GM12878 (cell line): Measurements from ENCODE around the gene SLC25A44. TPM values are rescaled to one million over a fixed set of nuclear protein-coding genes. Genes with fewer than 3 reads are reported as not detected.
A peak's percentile ranks its signal among the peaks of the same experiment; 100 is the strongest.

Experiments
- ATAC-seq: fragments of 200-7000 bp; cut with Tn5 transposase; 3 replicates; pipeline ENCODE4 v1.9.1; 2020; ENCODE audit warnings: mild to moderate bottlenecking, moderate library complexity
- BruUV-seq: library from RNA; stranded (reverse); fragments of 400-500 nt; replicated peaks from 2 replicates; lab custom pipeline; 2021; lab: Mats Ljungman, UMichigan
- CTCF ChIA-PET: fragments of 300-600 bp; sonication (Branson Sonifier 250); formaldehyde crosslinking; extraction: SDS; loops from one replicate; lab custom pipeline; 2021; ENCODE audit warnings: inconsistent platforms; lab: Yijun Ruan, JAX
- POLR2A ChIA-PET: fragments of 350-600 bp; formaldehyde crosslinking; extraction: SDS; loops from one replicate; lab custom pipeline; 2021; ENCODE audit warnings: inconsistent platforms; lab: Charles Lee
- RAD21 ChIA-PET: fragments of 300-600 bp; sonication (Branson Sonifier 250); formaldehyde crosslinking; loops from one replicate; lab custom pipeline; 2023; ENCODE audit warnings: antibody characterized with exemption; ENCODE audit not compliant: unreplicated experiment; lab: Charles Lee
- SMC1A ChIA-PET: fragments of 300-600 bp; sonication (Branson Sonifier 250); formaldehyde crosslinking; loops from one replicate; lab custom pipeline; 2023; ENCODE audit not compliant: unreplicated experiment, uncharacterized antibody; lab: Charles Lee
- DNase-seq: peaks from one replicate; pipeline ENCODE4 v3.0.0-alpha.2; 2011; ENCODE audit warnings: low read depth, low spot score
- FAIRE-seq: peaks from 3 replicates; lab custom pipeline; 2011; peaks lifted over from hg19 to GRCh38; lab: Jason Lieb, UNC
- H2AFZ ChIP-seq: 2 replicates; pipeline ENCODE4 v1.6.0; 2011; ENCODE audit warnings: low read depth, low read length, control low read depth; ENCODE audit not compliant: control insufficient read depth
- H3K27ac ChIP-seq: 2 replicates; pipeline ENCODE4 v1.5.1; 2011; ENCODE audit warnings: control low read depth; ENCODE audit not compliant: control insufficient read depth, insufficient read depth
- H3K27me3 ChIP-seq, 2 experiments: replicated peaks in 1 of 2; 2 replicates each; pipeline versions ENCODE4 v1.6.0 to v1.6.1; 2011; ENCODE audit warnings: low read length in 1 of 2; ENCODE audit not compliant: control insufficient read depth in 2 of 2, insufficient read depth in 2 of 2
- H3K36me3 ChIP-seq, 2 experiments: 2 replicates each; pipeline ENCODE4 v1.5.1; 2011; ENCODE audit warnings: low read length in 1 of 2; ENCODE audit not compliant: control insufficient read depth in 2 of 2, insufficient read depth in 2 of 2
- H3K4me1 ChIP-seq: 2 replicates; pipeline ENCODE4 v1.6.1; 2011; ENCODE audit warnings: mild to moderate bottlenecking, low read length, moderate library complexity, mixed read lengths; ENCODE audit not compliant: control insufficient read depth, insufficient read depth
- H3K4me2 ChIP-seq: 2 replicates; pipeline ENCODE4 v1.6.0; 2011; ENCODE audit warnings: control low read depth; ENCODE audit not compliant: control insufficient read depth, insufficient read depth
- H3K4me3 ChIP-seq: fragments of 200-600 bp; sonication (generic); 2 replicates; pipeline ENCODE4 v1.5.1; 2016
- H3K79me2 ChIP-seq: 2 replicates; pipeline ENCODE4 v1.6.0; 2011; ENCODE audit warnings: low read length; ENCODE audit not compliant: control insufficient read depth, insufficient read depth
- H3K9ac ChIP-seq: 2 replicates; pipeline ENCODE4 v1.8.0; 2011; ENCODE audit warnings: low read length, control low read depth, mixed read lengths; ENCODE audit not compliant: control insufficient read depth, insufficient read depth
- H3K9me3 ChIP-seq: replicated peaks from 3 replicates; pipeline ENCODE4 v1.5.1; 2011; ENCODE audit warnings: mild to moderate bottlenecking, low read length; ENCODE audit not compliant: control insufficient read depth, insufficient read depth
- H4K20me1 ChIP-seq: 2 replicates; pipeline ENCODE4 v1.6.0; 2011; ENCODE audit not compliant: control insufficient read depth, insufficient read depth
- ASH2L ChIP-seq: fragments of 300-600, 200-600 bp; sonication (generic); IDR thresholded peaks from 2 replicates; pipeline ENCODE4 v1.6.1; 2017; ENCODE audit warnings: low read depth, mild to moderate bottlenecking, borderline replicate concordance
- CHD1 ChIP-seq: IDR thresholded peaks from 2 replicates; pipeline ENCODE4 v1.6.1; 2012; ENCODE audit warnings: low read depth, low read length, improper control_type of control experiment
- DPF2 ChIP-seq: fragments of 450-650 bp; IDR thresholded peaks from 2 replicates; pipeline ENCODE4 v1.6.1; 2017; ENCODE audit warnings: mild to moderate bottlenecking
- EED ChIP-seq: sonication (generic); IDR thresholded peaks from 2 replicates; pipeline ENCODE4 v1.6.1; 2016; ENCODE audit warnings: antibody characterized with exemption, low read depth
- IKZF1 ChIP-seq: fragments of 450-650 bp; conservative IDR thresholded peaks from 2 replicates; pipeline ENCODE4 v1.6.1; 2017; ENCODE audit warnings: antibody characterized with exemption, mild to moderate bottlenecking
- MYC ChIP-seq: IDR thresholded peaks from 2 replicates; pipeline ENCODE4 v1.6.1; 2011; ENCODE audit warnings: mild to moderate bottlenecking, low read length, moderate library complexity, inconsistent platforms; ENCODE audit not compliant: insufficient read depth, insufficient replicate concordance, insufficient read length, severe bottlenecking
- NR2F1 ChIP-seq: fragments of 450-650 bp; conservative IDR thresholded peaks from 2 replicates; pipeline ENCODE4 v1.6.1; 2017; ENCODE audit warnings: mild to moderate bottlenecking
- SREBF1 ChIP-seq: IDR thresholded peaks from 2 replicates; pipeline ENCODE4 v1.6.1; 2012; ENCODE audit warnings: mild to moderate bottlenecking, low read length
- TCF7 ChIP-seq: IDR thresholded peaks from 2 replicates; pipeline ENCODE4 v1.6.1; 2014; ENCODE audit warnings: antibody characterized with exemption, borderline replicate concordance
- YBX1 ChIP-seq: fragments of 450-650 bp; IDR thresholded peaks from 2 replicates; pipeline ENCODE4 v1.6.1; 2016; ENCODE audit warnings: antibody characterized with exemption
- ZZZ3 ChIP-seq: IDR thresholded peaks from 2 replicates; pipeline ENCODE4 v1.6.1; 2011; ENCODE audit warnings: low read depth; ENCODE audit not compliant: control insufficient read depth, insufficient read length
- WGBS: methylation state at CpG from one replicate; pipeline ENCODE4 v1.1.6; 2016; ENCODE audit warnings: low lambda C conversion rate; ENCODE audit not compliant: insufficient replicate concordance, insufficient coverage; ENCODE audit errors: missing lambda C conversion rate; 5-methylcytosine and 5-hydroxymethylcytosine counted together
- in situ Hi-C: fragments of 300-500 bp; cut with MboI; formaldehyde crosslinking; loops from 9 replicates; pipeline ENCODE4 v1.14.3; 2018; ENCODE audit warnings: mixed read lengths
- intact Hi-C: fragments of 100-400 bp; cut with micrococcal nuclease; formaldehyde crosslinking; loops from one replicate; pipeline ENCODE4 v1.14.2; 2022; ENCODE audit not compliant: unreplicated experiment
- polyA plus RNA-seq, 11 experiments: library from polyadenylated mRNA; depleted of rRNA in 4 of 11; unstranded in 6 of 11; stranded (reverse) in 5 of 11; fragments of >200 nt; fragmentation: Nextera tagmentation in 4 of 11; fragmentation: Illumina TruSeq in 1 of 11; extraction: Ambion mirVana in 4 of 11; extraction: Trizol in 1 of 11; gene quantifications; 1 replicate in 1 of 11; 2 replicates in 10 of 11; pipeline versions ENCODE4 v1.2.1 to v1.2.3, GENCODE V29; 2011 to 2016; ENCODE audit warnings: inconsistent platforms in 2 of 11, missing spikeins in 2 of 11, low read depth in 1 of 11
- total RNA-seq, 4 experiments: library from RNA; depleted of rRNA in 3 of 4; stranded (reverse); fragments of >200 nt in 3 of 4; fragmentation: Illumina TruSeq in 1 of 4; extraction: Trizol in 1 of 4; gene quantifications; 2 replicates each; pipeline versions ENCODE4 v1.2.1 to v1.2.3, GENCODE V29; 2013 to 2021
- TF ChIP-seq, protein P1 (sequence below): fragments of 450-650 bp; formaldehyde crosslinking; IDR thresholded peaks from 2 replicates; pipeline ENCODE4 v1.4.0; 2020; ENCODE audit warnings: mild to moderate bottlenecking, moderate library complexity

The SLC25A44 gene
- total and polyA plus RNA-seq, 10 of the 15 experiments (the other 5 are each of a cell fraction or from before 2014, with no cell fraction given) = 7.1 to 43.3 (median 30.4) TPM

DNA sequence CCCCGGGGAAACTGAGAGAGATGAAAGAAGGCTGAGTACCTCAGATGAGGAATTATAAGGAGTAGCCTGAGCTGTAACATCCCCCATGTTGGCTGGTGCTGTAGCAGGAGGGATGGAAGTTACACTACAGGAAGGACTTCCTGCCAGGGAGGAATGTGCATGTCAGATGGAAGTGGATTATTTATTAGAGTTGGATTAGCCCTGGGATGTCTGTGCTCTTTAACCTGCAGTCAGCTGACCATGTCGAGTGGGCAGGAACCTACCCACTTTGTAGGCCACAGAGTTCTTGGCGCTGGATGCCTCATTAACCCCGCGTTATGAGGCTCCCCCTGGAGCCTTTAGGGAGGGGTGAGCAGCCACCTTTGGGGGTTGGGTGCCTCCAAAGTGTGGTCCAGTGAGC, 41.3 kb upstream of the SLC25A44 start:
- peaks cover 38% of the 10 kb centered on the region for H3K79me2 ChIP-seq
- POLR2A ChIA-PET = interaction anchor here (0.5 to 11.7 kb wide), 7 partner anchors 12 to 791 kb away, joined by 3 to 158 read pairs (median 15); partner anchors contain the start of genes PMF1, SLC25A44 and SMG5
- DNase-seq = no peak
- H3K4me1 ChIP-seq = peaks cover 87% of the 10 kb centered on the region
- no peak for ATAC-seq
- no peaks in the 10 kb centered on the region for H4K20me1 ChIP-seq
- H3K4me3 ChIP-seq = no peak overlapping the region
- RAD21 ChIA-PET = interaction anchor here (1.0 to 17.9 kb wide), 7 partner anchors 12 to 175 kb away, joined by 4 to 361 read pairs (median 17); partner anchors contain the start of genes PMF1 and SLC25A44
- no TSS peak for BruUV-seq
- H3K36me3 ChIP-seq = 0 out of 4 replicates have a peak, but pooled peaks cover 0 to under 1% of the 10 kb centered on the region in 2 experiments
- 0 out of 2 replicates have a peak overlapping the region, but pooled peaks have one; percentile 3 for H3K9ac ChIP-seq
- SMC1A ChIA-PET = interaction anchor here (0.6 to 22.3 kb wide), 8 partner anchors 12 to 71 kb away, joined by 3 to 411 read pairs (median 11); partner anchors contain the start of gene PMF1
- in situ Hi-C loops = no loop called here
- CTCF ChIA-PET = interaction anchor here (0.6 to 16.8 kb wide), 5 partner anchors 47 to 185 kb away, joined by 4 to 502 read pairs (median 5); partner anchors contain the start of genes CCT3 and TSACC
- H2AFZ ChIP-seq = peak overlapping the region; percentile 0
- no peaks in the 10 kb centered on the region for H3K27me3 ChIP-seq
- 25% methylated on average over 5 of the region's 5 CpGs for WGBS
- no peaks in the 10 kb centered on the region for H3K9me3 ChIP-seq
- peak overlapping the region; percentile 82 for H3K27ac ChIP-seq
- H3K4me2 ChIP-seq = peak overlapping the region; percentile 54
- TF ChIP-seq TCF7 (no peak), NR2F1 (peak; percentile 31; the same call in 1 of the 2 replicates), EED (0 out of 2 replicates have a peak, but pooled peaks have one; percentile 46), IKZF1 (0 out of 2 replicates have a peak, but pooled peaks have one; percentile 24)
- intact Hi-C loops = no loop called here
- FAIRE-seq = no peak

DNA sequence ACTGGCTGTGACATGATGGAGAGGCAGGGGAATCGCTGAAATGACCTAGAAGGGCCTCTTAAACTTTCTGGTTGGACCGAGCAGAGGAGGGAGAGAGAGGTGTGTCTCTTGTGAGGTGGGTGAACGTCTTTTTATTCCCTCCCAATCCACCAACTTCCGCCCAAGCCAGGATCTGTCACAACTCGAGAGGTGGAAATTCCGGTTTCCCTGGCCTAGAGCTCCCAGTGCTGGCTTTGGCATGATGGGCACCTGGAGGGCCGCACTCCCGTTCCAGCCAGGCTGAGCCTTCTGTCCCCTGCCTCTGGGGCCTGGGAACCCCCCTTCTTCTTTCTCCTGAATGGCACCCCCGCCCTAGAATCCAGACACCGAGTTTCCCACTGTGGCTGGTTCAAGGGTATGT, 40.5 kb upstream of the SLC25A44 start, which contains the start of gene SEMA4A:
Gene SEMA4A (plus strand): TSS at position 224 of the 400 bp plus-strand sequence. CDS start 994 bp downstream, outside the sequence.
- in situ Hi-C loops (no loop called here), intact Hi-C loops (no loop called here)
- Histone ChIP-seq H3K4me1 (peaks cover 87% of the 10 kb centered on the region), H3K27ac (peak within 1 kb of the TSS; percentile 82), H3K27me3 (no peaks in the 10 kb centered on the region), H3K4me3 (peak within 1 kb of the TSS; percentile 94), H3K4me2 (peak within 1 kb of the TSS; percentile 97), H3K9ac (peak within 1 kb of the TSS; percentile 68), H3K79me2 (peaks cover 41% of the 10 kb centered on the region), H3K9me3 (no peaks in the 10 kb centered on the region), H3K36me3 (peaks cover 0 to 6% of the 10 kb centered on the region in 2 experiments; a peak in 2 of 4 replicates), H4K20me1 (no peaks in the 10 kb centered on the region), H2AFZ (peak within 1 kb of the TSS; percentile 6)
- ChIA-PET CTCF (interaction anchor here (0.5 to 16.8 kb wide), 4 partner anchors 26 to 240 kb away, joined by 3 to 502 read pairs (median 10); no protein-coding TSS in a partner anchor), RAD21 (interaction anchor here (0.8 to 17.9 kb wide), 5 partner anchors 40 to 304 kb away, joined by 4 to 361 read pairs (median 4); partner anchors contain the start of genes PMF1 and SLC25A44), SMC1A (interaction anchor here (1.0 to 22.3 kb wide), 5 partner anchors 24 to 71 kb away, joined by 3 to 411 read pairs (median 16); partner anchors contain the start of gene PMF1), POLR2A (interaction anchor here (1.7 to 11.7 kb wide), 4 partner anchors 11 to 72 kb away, joined by 12 to 158 read pairs (median 18); partner anchors contain the start of genes PMF1 and SLC25A44)
- WGBS = 81% methylated on average over 10 of the region's 10 CpGs
- BruUV-seq = no TSS peak
- FAIRE-seq = no peak
- no peak for TF ChIP-seq MYC
- TF ChIP-seq DPF2 = no peak
- no peak for TF ChIP-seq SREBF1
- no peak for TF ChIP-seq ZZZ3
- no peak for TF ChIP-seq CHD1
- TF ChIP-seq ASH2L = no peak
- no peak for TF ChIP-seq YBX1
- TF ChIP-seq, protein P1, sequence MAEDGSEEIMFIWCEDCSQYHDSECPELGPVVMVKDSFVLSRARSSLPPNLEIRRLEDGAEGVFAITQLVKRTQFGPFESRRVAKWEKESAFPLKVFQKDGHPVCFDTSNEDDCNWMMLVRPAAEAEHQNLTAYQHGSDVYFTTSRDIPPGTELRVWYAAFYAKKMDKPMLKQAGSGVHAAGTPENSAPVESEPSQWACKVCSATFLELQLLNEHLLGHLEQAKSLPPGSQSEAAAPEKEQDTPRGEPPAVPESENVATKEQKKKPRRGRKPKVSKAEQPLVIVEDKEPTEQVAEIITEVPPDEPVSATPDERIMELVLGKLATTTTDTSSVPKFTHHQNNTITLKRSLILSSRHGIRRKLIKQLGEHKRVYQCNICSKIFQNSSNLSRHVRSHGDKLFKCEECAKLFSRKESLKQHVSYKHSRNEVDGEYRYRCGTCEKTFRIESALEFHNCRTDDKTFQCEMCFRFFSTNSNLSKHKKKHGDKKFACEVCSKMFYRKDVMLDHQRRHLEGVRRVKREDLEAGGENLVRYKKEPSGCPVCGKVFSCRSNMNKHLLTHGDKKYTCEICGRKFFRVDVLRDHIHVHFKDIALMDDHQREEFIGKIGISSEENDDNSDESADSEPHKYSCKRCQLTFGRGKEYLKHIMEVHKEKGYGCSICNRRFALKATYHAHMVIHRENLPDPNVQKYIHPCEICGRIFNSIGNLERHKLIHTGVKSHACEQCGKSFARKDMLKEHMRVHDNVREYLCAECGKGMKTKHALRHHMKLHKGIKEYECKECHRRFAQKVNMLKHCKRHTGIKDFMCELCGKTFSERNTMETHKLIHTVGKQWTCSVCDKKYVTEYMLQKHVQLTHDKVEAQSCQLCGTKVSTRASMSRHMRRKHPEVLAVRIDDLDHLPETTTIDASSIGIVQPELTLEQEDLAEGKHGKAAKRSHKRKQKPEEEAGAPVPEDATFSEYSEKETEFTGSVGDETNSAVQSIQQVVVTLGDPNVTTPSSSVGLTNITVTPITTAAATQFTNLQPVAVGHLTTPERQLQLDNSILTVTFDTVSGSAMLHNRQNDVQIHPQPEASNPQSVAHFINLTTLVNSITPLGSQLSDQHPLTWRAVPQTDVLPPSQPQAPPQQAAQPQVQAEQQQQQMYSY (CRISPR knock-in tag) = no peak
- ATAC-seq = no peak
- DNase-seq = no peak
